NCI-H2107 treated with DMSO at 0.1 percent for 48 hours (cell line): ENCODE measurements around the gene PRDM4.
"Not testable (repeated sequence)": the region's sequence is repeated elsewhere in the genome, so short reads cannot be mapped to it uniquely, and the experiment has no call there.

Experiments used
- DNase-seq: peaks from one replicate; lab custom pipeline; 2025; ENCODE audit not compliant: unreplicated experiment; lab: John Stamatoyannopoulos, UW

The PRDM4 gene

GRCh38 chr12:107702106-107702505, 58.8 kb downstream of the PRDM4 start:
- DNase-seq: no peak

DNA sequence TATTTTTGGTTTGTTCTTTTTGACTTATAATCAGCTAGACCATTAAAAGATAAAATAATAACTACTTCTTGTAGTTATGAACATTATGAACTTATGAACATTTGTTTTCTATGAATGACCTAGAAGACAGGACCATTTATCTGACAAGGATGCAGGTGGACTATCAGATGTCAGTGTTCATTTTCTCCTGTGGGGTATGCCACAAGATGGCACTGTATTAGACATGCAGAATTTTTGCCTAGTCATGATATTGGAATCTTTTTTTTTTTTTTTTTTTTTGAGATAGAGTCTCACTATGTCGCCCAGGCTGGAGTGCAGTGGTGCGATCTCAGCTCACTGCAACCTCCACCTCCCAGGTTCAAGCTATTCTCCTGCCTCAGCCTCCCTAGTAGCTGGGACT, 65.2 kb downstream of the PRDM4 start:
- not testable (repeated sequence) for DNase-seq

GRCh38 chr12:107685360-107686248, 75.3 kb downstream of the PRDM4 start, which contains the start of gene PWP1:
PWP1 (plus strand) TSS chr12:107685799; CDS start chr12:107685900, 101 bp downstream.
- peak; percentile 89 for DNase-seq

- DNase-seq: peak; percentile 53
These were observed 76.0 kb downstream of the PRDM4 start for GRCh38 chr12:107684990-107685359.

- peak; percentile 84 for DNase-seq
These were observed 76.7 kb downstream of the PRDM4 start for GRCh38 chr12:107684029-107684795.
